Measurements from ENCODE around the gene RPS6KA1. TPM values are rescaled to one million over a fixed set of nuclear protein-coding genes. Genes with fewer than 3 reads are reported as not detected.
"Not testable (repeated sequence)": the region's sequence is repeated elsewhere in the genome, so short reads cannot be mapped to it uniquely, and the experiment has no call there.

Gene RPS6KA1
- total and polyA plus RNA-seq, 2 of the 13 experiments (the other 11 are each of a cell fraction or from before 2014, with no cell fraction given): 19.6 to 24.2 TPM

- H2AFZ ChIP-seq (ENCODE audit: low read length); H4K20me1 ChIP-seq (ENCODE audit: insufficient read depth, low read length); H3K27ac ChIP-seq (ENCODE audit: extremely low read length, insufficient read depth, low read length); H3K27me3 ChIP-seq (ENCODE audit: control insufficient read depth in 1 of 2, insufficient read depth in 2 of 2, low read length in 2 of 2); POLR2A ChIA-PET; H3K36me3 ChIP-seq (replicated peaks in 1 of 2; ENCODE audit: control insufficient read depth in 1 of 2, insufficient read depth in 2 of 2, low read length in 2 of 2); H3K79me2 ChIP-seq (ENCODE audit: insufficient read depth, low read length); H3K4me1 ChIP-seq (ENCODE audit: insufficient read depth, low read length); H3K4me3 ChIP-seq (replicated peaks in 1 of 3; ENCODE audit: insufficient read depth in 1 of 3, low read depth in 2 of 3, low read length in 3 of 3); H3K9me3 ChIP-seq (ENCODE audit: low read length); FAIRE-seq; ATAC-seq; H3K4me2 ChIP-seq (ENCODE audit: low read depth, low read length); H3K9ac ChIP-seq (ENCODE audit: insufficient read depth, low read depth, low read length); BruUV-seq (replicated peaks); CTCF ChIA-PET (ENCODE audit: low intra/inter-chr PET ratio, low total read pairs); in situ Hi-C loops (cut with HindIII; ENCODE audit: extremely low pct_ligation_motif_present, low pct_unique_long_range_greater_than_20kb); DNase-seq (ENCODE audit: low spot score); intact Hi-C loops (cut with micrococcal nuclease; ENCODE audit: unreplicated experiment): not testable (repeated sequence)
- 46% methylated on average over 4 of the region's 4 CpGs for whole genome bisulfite sequencing (ENCODE audit: low lambda C conversion rate)
These were observed 83.1 kb downstream of the RPS6KA1 start for GRCh38 chr1:26612627-26613026.

DNA sequence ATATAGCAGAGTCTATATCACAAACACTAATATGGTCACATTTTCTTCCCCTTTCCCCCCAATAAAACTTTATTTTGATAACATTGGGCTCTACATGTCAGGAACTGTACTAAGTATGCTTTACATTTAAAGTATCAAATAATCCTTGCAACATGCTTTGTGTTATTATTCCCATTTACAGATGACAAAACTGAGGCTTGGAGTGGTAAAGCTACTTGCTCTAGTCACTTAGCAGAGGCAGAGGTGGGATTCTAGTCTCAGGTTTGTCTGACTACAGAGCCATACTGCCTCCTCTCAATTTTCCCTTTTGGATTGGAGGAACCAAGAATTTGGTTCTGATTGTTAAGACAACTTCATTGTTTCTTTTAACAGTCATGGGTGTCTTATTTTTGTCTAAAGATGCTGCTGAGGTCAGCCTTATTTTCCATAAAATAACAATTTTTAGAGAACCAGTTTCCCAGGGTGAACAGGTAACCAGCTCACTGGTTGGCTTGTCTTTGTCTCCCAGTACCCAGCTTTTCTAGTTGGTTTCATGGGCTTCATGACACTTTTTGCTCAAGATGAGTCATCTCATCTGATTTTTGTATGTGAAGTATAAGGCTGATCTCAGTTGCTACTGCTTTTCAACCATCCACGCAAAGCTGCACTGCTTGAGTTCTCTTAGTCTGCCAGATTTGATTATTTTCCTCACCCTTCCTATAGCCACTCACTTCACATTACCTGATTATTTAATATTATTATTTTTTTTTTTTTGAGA lies 85.3 kb downstream of the RPS6KA1 start:
- H3K27me3 ChIP-seq (ENCODE audit: control insufficient read depth in 1 of 2, insufficient read depth in 2 of 2, low read length in 2 of 2): peaks cover 0 to 3% of the 10 kb centered on the region in 2 experiments; a peak in 2 of 5 replicates
- H3K9ac ChIP-seq (ENCODE audit: insufficient read depth, low read depth, low read length): no peak overlapping the region
- no peak overlapping the region for H3K27ac ChIP-seq (ENCODE audit: extremely low read length, insufficient read depth, low read length)
- H2AFZ ChIP-seq (ENCODE audit: low read length): no peak overlapping the region
- BruUV-seq (replicated peaks): no TSS peak
- peaks cover 8% of the 10 kb centered on the region for H3K4me1 ChIP-seq (ENCODE audit: insufficient read depth, low read length)
- ChIA-PET POLR2A (no interaction called here), CTCF (ENCODE audit: low intra/inter-chr PET ratio, low total read pairs) (no interaction called here)
- DNase-seq (ENCODE audit: low spot score) (no peak), ATAC-seq (no peak), FAIRE-seq (no peak)
- WGBS (ENCODE audit: low lambda C conversion rate): 91% methylated on average over 1 of the region's 1 CpG
- H3K9me3 ChIP-seq (ENCODE audit: low read length): no peaks in the 10 kb centered on the region
- in situ Hi-C loops (cut with HindIII; ENCODE audit: extremely low pct_ligation_motif_present, low pct_unique_long_range_greater_than_20kb): no loop called here
- no peaks in the 10 kb centered on the region for H4K20me1 ChIP-seq (ENCODE audit: insufficient read depth, low read length)
- H3K4me3 ChIP-seq (replicated peaks in 1 of 3; ENCODE audit: insufficient read depth in 1 of 3, low read depth in 2 of 3, low read length in 3 of 3): no peak overlapping the region
- TF ChIP-seq MAFK (conservative IDR thresholded peaks at IDR 0.05 in 1 of 2, IDR thresholded peaks at IDR 0.05 in 1 of 2; ENCODE audit: low read length in 2 of 2) (0 out of 4 replicates have a peak, but pooled peaks of 1 of the 2 experiments have one; percentile 6), NR3C1 (CRISPR knock-in tag; IDR thresholded peaks at IDR 0.05) (no peak)
- H3K36me3 ChIP-seq (replicated peaks in 1 of 2; ENCODE audit: control insufficient read depth in 1 of 2, insufficient read depth in 2 of 2, low read length in 2 of 2): no peaks in the 10 kb centered on the region
- H3K4me2 ChIP-seq (ENCODE audit: low read depth, low read length): no peak overlapping the region
- intact Hi-C loops (cut with micrococcal nuclease; ENCODE audit: unreplicated experiment): no loop called here
- H3K79me2 ChIP-seq (ENCODE audit: insufficient read depth, low read length): no peaks in the 10 kb centered on the region
